ENCODE measurements around the gene RYR1. TPM values are rescaled to one million over a fixed set of nuclear protein-coding genes. Genes with fewer than 3 reads are reported as not detected.

RYR1 gene
- total RNA-seq, 6 experiments from 2014 or later = 0.12 to 1.1 (median 0.49) TPM

DNA sequence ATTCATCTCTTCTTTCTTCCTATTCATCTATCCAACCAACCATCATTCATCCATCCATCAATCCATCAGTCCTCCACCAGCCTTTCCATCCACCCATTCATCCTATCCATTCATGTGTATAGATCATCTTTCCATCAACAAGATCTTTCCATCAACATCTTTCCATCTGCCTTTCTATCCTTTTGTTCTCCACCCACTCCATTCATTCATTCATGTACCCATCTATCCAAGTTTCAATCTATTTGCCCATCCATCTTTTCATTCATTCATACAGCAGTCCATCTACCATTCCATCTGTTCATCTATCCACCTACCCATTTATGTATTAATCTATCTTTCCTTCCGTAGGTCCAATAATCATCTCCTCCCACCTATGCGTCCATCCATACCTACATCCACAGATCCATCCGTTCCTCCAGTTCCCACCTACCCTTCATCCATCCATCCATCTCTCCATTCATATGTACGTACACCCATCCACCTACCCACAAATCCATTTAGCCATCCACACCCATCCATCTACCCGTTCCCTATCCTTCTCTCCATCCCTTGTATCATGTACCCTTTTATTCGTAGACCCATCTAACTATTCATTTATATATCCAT lies 53.3 kb downstream of the RYR1 start:
- TF ChIP-seq POLR2A (IDR thresholded peaks at IDR 0.05) = no peak
- TF ChIP-seq, protein P1, sequence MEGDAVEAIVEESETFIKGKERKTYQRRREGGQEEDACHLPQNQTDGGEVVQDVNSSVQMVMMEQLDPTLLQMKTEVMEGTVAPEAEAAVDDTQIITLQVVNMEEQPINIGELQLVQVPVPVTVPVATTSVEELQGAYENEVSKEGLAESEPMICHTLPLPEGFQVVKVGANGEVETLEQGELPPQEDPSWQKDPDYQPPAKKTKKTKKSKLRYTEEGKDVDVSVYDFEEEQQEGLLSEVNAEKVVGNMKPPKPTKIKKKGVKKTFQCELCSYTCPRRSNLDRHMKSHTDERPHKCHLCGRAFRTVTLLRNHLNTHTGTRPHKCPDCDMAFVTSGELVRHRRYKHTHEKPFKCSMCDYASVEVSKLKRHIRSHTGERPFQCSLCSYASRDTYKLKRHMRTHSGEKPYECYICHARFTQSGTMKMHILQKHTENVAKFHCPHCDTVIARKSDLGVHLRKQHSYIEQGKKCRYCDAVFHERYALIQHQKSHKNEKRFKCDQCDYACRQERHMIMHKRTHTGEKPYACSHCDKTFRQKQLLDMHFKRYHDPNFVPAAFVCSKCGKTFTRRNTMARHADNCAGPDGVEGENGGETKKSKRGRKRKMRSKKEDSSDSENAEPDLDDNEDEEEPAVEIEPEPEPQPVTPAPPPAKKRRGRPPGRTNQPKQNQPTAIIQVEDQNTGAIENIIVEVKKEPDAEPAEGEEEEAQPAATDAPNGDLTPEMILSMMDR (IDR thresholded peaks at IDR 0.05) = no peak

DNA sequence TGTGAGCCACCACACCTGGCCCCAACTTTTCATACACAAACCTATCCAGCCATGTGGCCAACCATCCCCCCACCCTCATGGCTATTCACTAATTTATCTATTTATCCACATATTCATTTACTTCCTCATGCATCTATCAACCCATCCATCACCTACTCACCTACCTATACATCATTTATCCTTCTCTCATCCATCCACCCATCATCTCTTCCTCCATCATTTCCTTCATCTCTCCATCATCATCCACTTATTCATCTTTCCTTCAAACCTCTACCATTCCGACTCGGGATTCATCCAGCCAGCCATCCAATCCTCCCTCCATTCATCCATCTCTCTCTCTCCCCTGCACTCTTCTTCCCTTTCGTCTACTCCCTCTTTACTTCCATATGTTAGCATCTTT lies 54.6 kb downstream of the RYR1 start:
- H3K4me1 ChIP-seq = no peaks in the 10 kb centered on the region
- H3K9me3 ChIP-seq = no peaks in the 10 kb centered on the region
- DNase-seq = no peak
- TF ChIP-seq, protein P1 (IDR thresholded peaks at IDR 0.05) = no peak
- no peak for TF ChIP-seq POLR2A (IDR thresholded peaks at IDR 0.05)
- no peak overlapping the region for H3K27ac ChIP-seq
- no peaks in the 10 kb centered on the region for H3K27me3 ChIP-seq
- H3K36me3 ChIP-seq = no peaks in the 10 kb centered on the region
- no peak for ATAC-seq
- no peak overlapping the region for H3K4me3 ChIP-seq
- intact Hi-C loops (cut with DNase I) = no loop called here
- WGBS (ENCODE audit: insufficient coverage, low coverage, low lambda C conversion rate, missing lambda C conversion rate) = 69% methylated on average over 3 of the region's 3 CpGs

More for the DNA sequence above, 53.3 kb downstream of the RYR1 start:
- Histone ChIP-seq H3K4me3 (no peak overlapping the region), H3K27me3 (no peaks in the 10 kb centered on the region), H3K27ac (no peak overlapping the region), H3K9me3 (no peaks in the 10 kb centered on the region), H3K4me1 (no peaks in the 10 kb centered on the region), H3K36me3 (no peaks in the 10 kb centered on the region)
- WGBS (ENCODE audit: insufficient coverage, low coverage, low lambda C conversion rate, missing lambda C conversion rate) = 68% methylated on average over 6 of the region's 6 CpGs
- no peak for DNase-seq
- intact Hi-C loops (cut with DNase I) = no loop called here
- no peak for ATAC-seq

DNA sequence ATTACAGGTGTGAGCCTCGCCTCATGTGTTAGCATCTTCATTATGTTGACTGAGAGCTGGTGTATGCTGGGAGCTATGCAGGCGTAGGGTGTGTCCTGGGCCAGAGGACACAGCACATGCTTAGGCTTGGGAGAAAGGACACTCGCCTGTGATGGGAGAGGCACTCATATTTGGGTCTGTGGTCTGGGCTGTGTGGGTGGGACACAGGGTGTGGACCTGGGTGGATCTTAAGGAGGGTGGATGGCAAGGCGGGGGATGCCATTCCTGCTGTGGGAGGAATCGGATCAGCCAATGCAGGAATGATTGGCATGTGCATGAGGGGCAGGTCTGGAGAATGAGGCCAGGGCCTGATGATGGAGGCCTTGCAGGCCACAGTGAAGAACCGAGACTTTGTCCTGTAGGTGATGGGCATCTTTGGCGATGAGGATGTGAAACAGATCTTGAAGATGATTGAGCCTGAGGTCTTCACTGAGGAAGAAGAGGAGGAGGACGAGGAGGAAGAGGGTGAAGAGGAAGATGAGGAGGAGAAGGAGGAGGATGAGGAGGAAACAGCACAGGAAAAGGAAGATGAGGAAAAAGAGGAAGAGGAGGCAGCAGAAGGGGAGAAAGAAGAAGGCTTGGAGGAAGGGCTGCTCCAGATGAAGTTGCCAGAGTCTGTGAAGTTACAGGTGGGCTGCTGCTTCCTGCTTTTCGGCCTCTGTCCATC lies 55.4 kb downstream of the RYR1 start:
- WGBS (ENCODE audit: insufficient coverage, low coverage, low lambda C conversion rate, missing lambda C conversion rate) = 57% methylated on average over 8 of the region's 9 CpGs
- no peaks in the 10 kb centered on the region for H3K9me3 ChIP-seq
- H3K4me1 ChIP-seq = no peaks in the 10 kb centered on the region
- DNase-seq (no peak), ATAC-seq (no peak)
- intact Hi-C loops (cut with DNase I) = no loop called here
- no peak overlapping the region for H3K4me3 ChIP-seq
- H3K36me3 ChIP-seq = no peaks in the 10 kb centered on the region
- no peak for TF ChIP-seq POLR2A (IDR thresholded peaks at IDR 0.05)
- TF ChIP-seq, protein P1 (IDR thresholded peaks at IDR 0.05) = no peak
- no peaks in the 10 kb centered on the region for H3K27me3 ChIP-seq
- no peak overlapping the region for H3K27ac ChIP-seq

DNA sequence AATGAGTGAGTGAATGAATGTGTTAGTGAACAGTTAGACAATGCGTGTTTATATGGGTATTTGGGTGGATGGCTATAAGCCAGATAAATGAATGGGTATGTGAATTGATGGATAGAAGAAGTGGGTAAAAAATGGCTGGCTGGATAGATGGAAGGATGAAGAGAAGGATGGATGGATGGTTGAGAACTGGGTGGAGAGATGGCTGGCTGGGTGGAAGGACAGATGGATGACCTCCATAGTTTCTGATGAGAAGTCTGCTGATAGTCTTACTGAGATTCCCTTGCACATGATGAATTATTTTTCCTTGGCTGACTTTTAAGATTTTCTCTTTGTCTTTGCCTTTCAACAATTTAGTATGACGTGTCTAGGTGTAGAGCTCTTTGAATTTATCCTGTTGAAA lies 57.4 kb downstream of the RYR1 start:
- no peak overlapping the region for H3K27ac ChIP-seq
- ATAC-seq (no peak), DNase-seq (no peak)
- no peaks in the 10 kb centered on the region for H3K27me3 ChIP-seq
- WGBS (ENCODE audit: insufficient coverage, low coverage, low lambda C conversion rate, missing lambda C conversion rate) = 76% methylated on average over 2 of the region's 2 CpGs
- H3K9me3 ChIP-seq = no peaks in the 10 kb centered on the region
- no peaks in the 10 kb centered on the region for H3K36me3 ChIP-seq
- TF ChIP-seq POLR2A (IDR thresholded peaks at IDR 0.05) = no peak
- TF ChIP-seq, protein P1 (IDR thresholded peaks at IDR 0.05) = no peak
- no peak overlapping the region for H3K4me3 ChIP-seq
- intact Hi-C loops (cut with DNase I) = no loop called here
- H3K4me1 ChIP-seq = no peaks in the 10 kb centered on the region

Measured in right lobe of liver (tissue), 6 donors.